ENCODE measurements around the gene HEXD. TPM values are rescaled to one million over a fixed set of nuclear protein-coding genes. Genes with fewer than 3 reads are reported as not detected.

Gene HEXD
- total and polyA plus RNA-seq, 2 donors (not counting 1 experiment from before 2014, with no cell fraction given): 6.4 to 16.7 TPM

- Histone ChIP-seq H3K27me3 (ENCODE audit: control insufficient read depth, insufficient read depth, low read length) (no peaks in the 10 kb centered on the region), H3K79me2 (ENCODE audit: control insufficient read depth, insufficient read depth, low read length) (no peaks in the 10 kb centered on the region), H3K4me1 (ENCODE audit: control insufficient read depth, extremely low read depth, insufficient read depth, low read length) (peaks cover 2% of the 10 kb centered on the region), H3K36me3 (ENCODE audit: control insufficient read depth, insufficient read depth, low read length) (no peaks in the 10 kb centered on the region), H3K27ac (ENCODE audit: insufficient read depth, low read length) (no peak overlapping the region), H4K20me1 (ENCODE audit: control insufficient read depth, extremely low read depth, insufficient read depth, low read length) (no peaks in the 10 kb centered on the region), H2AFZ (ENCODE audit: low read length) (no peak overlapping the region), H3K4me3 (replicated peaks in 1 of 4; ENCODE audit: control extremely low read depth in 1 of 4, insufficient read depth in 1 of 4, low read depth in 3 of 4, low read length in 4 of 4) (no peak overlapping the region), H3K9me3 (ENCODE audit: control insufficient read depth, insufficient read depth, low read depth, low read length) (no peaks in the 10 kb centered on the region), H3K4me2 (ENCODE audit: extremely low read depth, insufficient read depth, low read length) (no peak overlapping the region), H3K9ac (ENCODE audit: insufficient read depth, low read length) (no peak overlapping the region)
- TF ChIP-seq EZH2 (IDR thresholded peaks at IDR 0.05; ENCODE audit: low read length, missing control alignments): no peak
- TF ChIP-seq, protein P1, sequence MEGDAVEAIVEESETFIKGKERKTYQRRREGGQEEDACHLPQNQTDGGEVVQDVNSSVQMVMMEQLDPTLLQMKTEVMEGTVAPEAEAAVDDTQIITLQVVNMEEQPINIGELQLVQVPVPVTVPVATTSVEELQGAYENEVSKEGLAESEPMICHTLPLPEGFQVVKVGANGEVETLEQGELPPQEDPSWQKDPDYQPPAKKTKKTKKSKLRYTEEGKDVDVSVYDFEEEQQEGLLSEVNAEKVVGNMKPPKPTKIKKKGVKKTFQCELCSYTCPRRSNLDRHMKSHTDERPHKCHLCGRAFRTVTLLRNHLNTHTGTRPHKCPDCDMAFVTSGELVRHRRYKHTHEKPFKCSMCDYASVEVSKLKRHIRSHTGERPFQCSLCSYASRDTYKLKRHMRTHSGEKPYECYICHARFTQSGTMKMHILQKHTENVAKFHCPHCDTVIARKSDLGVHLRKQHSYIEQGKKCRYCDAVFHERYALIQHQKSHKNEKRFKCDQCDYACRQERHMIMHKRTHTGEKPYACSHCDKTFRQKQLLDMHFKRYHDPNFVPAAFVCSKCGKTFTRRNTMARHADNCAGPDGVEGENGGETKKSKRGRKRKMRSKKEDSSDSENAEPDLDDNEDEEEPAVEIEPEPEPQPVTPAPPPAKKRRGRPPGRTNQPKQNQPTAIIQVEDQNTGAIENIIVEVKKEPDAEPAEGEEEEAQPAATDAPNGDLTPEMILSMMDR (conservative IDR thresholded peaks at IDR 0.05 in 1 of 2, IDR thresholded peaks at IDR 0.05 in 1 of 2; ENCODE audit: low read depth in 1 of 2, low read length in 2 of 2): no peak
- DNase-seq (ENCODE audit: low read depth in 2 of 2): no peak
Observed at GRCh38 chr17:82415336-82415735, 2.8 kb upstream of the HEXD start.

- H3K27me3 ChIP-seq (ENCODE audit: control insufficient read depth, insufficient read depth, low read length): no peaks in the 10 kb centered on the region
- DNase-seq (ENCODE audit: low read depth in 2 of 2): no peak
- TF ChIP-seq, protein P1 (conservative IDR thresholded peaks at IDR 0.05 in 1 of 2, IDR thresholded peaks at IDR 0.05 in 1 of 2; ENCODE audit: low read depth in 1 of 2, low read length in 2 of 2): no peak
- TF ChIP-seq EZH2 (IDR thresholded peaks at IDR 0.05; ENCODE audit: low read length, missing control alignments): no peak
Observed at GRCh38 chr17:82415786-82416185, 2.4 kb upstream of the HEXD start.

GRCh38 chr17:82416264-82416663 lies 1.9 kb upstream of the HEXD start:
- no peak overlapping the region for H3K27ac ChIP-seq (ENCODE audit: insufficient read depth, low read length)
- no peaks in the 10 kb centered on the region for H3K27me3 ChIP-seq (ENCODE audit: control insufficient read depth, insufficient read depth, low read length)
- no peaks in the 10 kb centered on the region for H3K79me2 ChIP-seq (ENCODE audit: control insufficient read depth, insufficient read depth, low read length)
- H3K4me3 ChIP-seq (replicated peaks in 1 of 4; ENCODE audit: control extremely low read depth in 1 of 4, insufficient read depth in 1 of 4, low read depth in 3 of 4, low read length in 4 of 4): no peak overlapping the region
- TF ChIP-seq EZH2 (IDR thresholded peaks at IDR 0.05; ENCODE audit: low read length, missing control alignments): no peak
- TF ChIP-seq, protein P1 (conservative IDR thresholded peaks at IDR 0.05 in 1 of 2, IDR thresholded peaks at IDR 0.05 in 1 of 2; ENCODE audit: low read depth in 1 of 2, low read length in 2 of 2): no peak
- H4K20me1 ChIP-seq (ENCODE audit: control insufficient read depth, extremely low read depth, insufficient read depth, low read length): no peaks in the 10 kb centered on the region
- H2AFZ ChIP-seq (ENCODE audit: low read length): no peak overlapping the region
- H3K36me3 ChIP-seq (ENCODE audit: control insufficient read depth, insufficient read depth, low read length): no peaks in the 10 kb centered on the region
- no peak for DNase-seq (ENCODE audit: low read depth in 2 of 2)
- H3K9ac ChIP-seq (ENCODE audit: insufficient read depth, low read length): no peak overlapping the region
- H3K4me1 ChIP-seq (ENCODE audit: control insufficient read depth, extremely low read depth, insufficient read depth, low read length): peaks cover 2% of the 10 kb centered on the region
- no peak overlapping the region for H3K4me2 ChIP-seq (ENCODE audit: extremely low read depth, insufficient read depth, low read length)
- H3K9me3 ChIP-seq (ENCODE audit: control insufficient read depth, insufficient read depth, low read depth, low read length): no peaks in the 10 kb centered on the region

More at GRCh38 chr17:82415786-82416185, 2.4 kb upstream of the HEXD start:
- no peak overlapping the region for H3K9ac ChIP-seq (ENCODE audit: insufficient read depth, low read length)
- no peaks in the 10 kb centered on the region for H4K20me1 ChIP-seq (ENCODE audit: control insufficient read depth, extremely low read depth, insufficient read depth, low read length)
- peaks cover 2% of the 10 kb centered on the region for H3K4me1 ChIP-seq (ENCODE audit: control insufficient read depth, extremely low read depth, insufficient read depth, low read length)
- H3K4me3 ChIP-seq (replicated peaks in 1 of 4; ENCODE audit: control extremely low read depth in 1 of 4, insufficient read depth in 1 of 4, low read depth in 3 of 4, low read length in 4 of 4): no peak overlapping the region
- no peaks in the 10 kb centered on the region for H3K9me3 ChIP-seq (ENCODE audit: control insufficient read depth, insufficient read depth, low read depth, low read length)
- no peak overlapping the region for H2AFZ ChIP-seq (ENCODE audit: low read length)
- H3K79me2 ChIP-seq (ENCODE audit: control insufficient read depth, insufficient read depth, low read length): no peaks in the 10 kb centered on the region
- H3K27ac ChIP-seq (ENCODE audit: insufficient read depth, low read length): no peak overlapping the region
- H3K36me3 ChIP-seq (ENCODE audit: control insufficient read depth, insufficient read depth, low read length): no peaks in the 10 kb centered on the region
- no peak overlapping the region for H3K4me2 ChIP-seq (ENCODE audit: extremely low read depth, insufficient read depth, low read length)

Data from fibroblast of lung (primary cell).